AG09319 (cell line): ENCODE data around the gene TSPOAP1.

ENCODE experiments used
- DNase-seq: peaks from one replicate; pipeline ENCODE4 v3.0.0-alpha.2; 2010; ENCODE audit warnings: low read depth; ENCODE audit errors: extremely low read depth
- CTCF ChIP-seq: IDR thresholded peaks from 2 replicates; pipeline ENCODE4 v1.5.1; 2011; ENCODE audit warnings: low read depth, mild to moderate bottlenecking, inconsistent platforms, low read length, moderate library complexity

The TSPOAP1 gene, protein sequence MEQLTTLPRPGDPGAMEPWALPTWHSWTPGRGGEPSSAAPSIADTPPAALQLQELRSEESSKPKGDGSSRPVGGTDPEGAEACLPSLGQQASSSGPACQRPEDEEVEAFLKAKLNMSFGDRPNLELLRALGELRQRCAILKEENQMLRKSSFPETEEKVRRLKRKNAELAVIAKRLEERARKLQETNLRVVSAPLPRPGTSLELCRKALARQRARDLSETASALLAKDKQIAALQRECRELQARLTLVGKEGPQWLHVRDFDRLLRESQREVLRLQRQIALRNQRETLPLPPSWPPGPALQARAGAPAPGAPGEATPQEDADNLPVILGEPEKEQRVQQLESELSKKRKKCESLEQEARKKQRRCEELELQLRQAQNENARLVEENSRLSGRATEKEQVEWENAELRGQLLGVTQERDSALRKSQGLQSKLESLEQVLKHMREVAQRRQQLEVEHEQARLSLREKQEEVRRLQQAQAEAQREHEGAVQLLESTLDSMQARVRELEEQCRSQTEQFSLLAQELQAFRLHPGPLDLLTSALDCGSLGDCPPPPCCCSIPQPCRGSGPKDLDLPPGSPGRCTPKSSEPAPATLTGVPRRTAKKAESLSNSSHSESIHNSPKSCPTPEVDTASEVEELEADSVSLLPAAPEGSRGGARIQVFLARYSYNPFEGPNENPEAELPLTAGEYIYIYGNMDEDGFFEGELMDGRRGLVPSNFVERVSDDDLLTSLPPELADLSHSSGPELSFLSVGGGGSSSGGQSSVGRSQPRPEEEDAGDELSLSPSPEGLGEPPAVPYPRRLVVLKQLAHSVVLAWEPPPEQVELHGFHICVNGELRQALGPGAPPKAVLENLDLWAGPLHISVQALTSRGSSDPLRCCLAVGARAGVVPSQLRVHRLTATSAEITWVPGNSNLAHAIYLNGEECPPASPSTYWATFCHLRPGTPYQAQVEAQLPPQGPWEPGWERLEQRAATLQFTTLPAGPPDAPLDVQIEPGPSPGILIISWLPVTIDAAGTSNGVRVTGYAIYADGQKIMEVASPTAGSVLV (N-terminal part only)

DNA sequence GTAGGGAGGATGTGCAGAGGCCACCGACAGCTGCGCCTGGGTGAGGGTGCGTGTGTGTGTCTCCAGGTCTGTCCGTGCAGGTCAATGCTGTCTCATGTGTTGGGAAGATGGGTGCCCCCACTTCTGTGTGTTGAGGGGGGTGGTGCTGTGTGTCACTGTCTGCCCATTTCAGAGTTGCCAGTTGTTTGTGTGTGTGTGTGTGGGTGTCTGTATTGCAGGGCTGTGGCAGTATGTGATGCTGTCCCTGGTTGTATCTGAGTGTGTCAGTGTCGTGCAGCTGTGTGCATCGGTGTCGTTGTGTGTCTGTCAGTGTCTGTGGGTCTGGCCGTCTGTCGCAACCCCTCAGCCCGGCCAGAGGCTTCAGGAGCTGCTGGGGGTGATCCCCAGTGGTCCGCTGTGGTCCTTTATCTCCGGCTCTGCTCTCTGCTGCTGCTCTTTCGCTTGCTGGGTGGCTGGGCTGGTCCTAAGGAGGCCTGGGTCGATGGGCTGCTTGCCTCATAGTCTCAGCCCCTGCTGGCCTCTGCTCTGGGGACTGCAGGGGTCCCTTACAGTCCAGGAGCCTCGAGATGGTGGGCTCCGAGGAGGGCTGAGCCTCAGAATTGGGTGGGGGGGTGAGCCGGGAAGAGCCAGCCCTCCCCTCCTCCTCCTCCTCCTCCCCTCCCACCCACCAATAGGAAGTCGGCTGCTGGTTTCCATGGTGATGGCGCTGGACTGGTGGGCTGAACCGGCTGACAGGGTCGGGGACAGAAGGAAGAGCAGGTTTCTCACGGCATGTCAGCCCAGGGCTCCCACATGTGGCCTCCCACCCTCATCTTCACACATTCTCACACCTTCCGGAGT is at the start of gene TSPOAP1:
Gene TSPOAP1, minus strand, starts transcription at position 601 of the 840 bp plus-strand sequence. CDS start 875 bp downstream, outside the sequence.
- DNase-seq = no peak

GRCh38 chr17:58377661-58378060 is 49.1 kb upstream of the TSPOAP1 start:
- DNase-seq = no peak

More for the DNA sequence above, at the start of gene TSPOAP1:
- TF ChIP-seq CTCF = no peak

GRCh38 chr17:58377093-58377601 is 48.6 kb upstream of the TSPOAP1 start:
- no peak for DNase-seq
- no peak for TF ChIP-seq CTCF

More at GRCh38 chr17:58377661-58378060, 49.1 kb upstream of the TSPOAP1 start:
- no peak for TF ChIP-seq CTCF

GRCh38 chr17:58376472-58377000 is 47.9 kb upstream of the TSPOAP1 start:
- DNase-seq = no peak
- no peak for TF ChIP-seq CTCF

GRCh38 chr17:58375811-58376210 is 47.2 kb upstream of the TSPOAP1 start:
- no peak for TF ChIP-seq CTCF
- no peak for DNase-seq

- DNase-seq = no peak
- TF ChIP-seq CTCF = no peak
These were observed 46.7 kb upstream of the TSPOAP1 start for GRCh38 chr17:58375256-58375655.
